Bronchial epithelial cell (primary cell): ENCODE data around the gene COL4A4. TPM values are rescaled to one million over a fixed set of nuclear protein-coding genes. Genes with fewer than 3 reads are reported as not detected.

Experiments
- DNase-seq: peaks from one replicate; pipeline ENCODE4 v3.0.0-alpha.2; 2010; ENCODE audit warnings: low read depth
- FAIRE-seq: peaks from 2 replicates; lab custom pipeline; 2011; peaks lifted over from hg19 to GRCh38; lab: Jason Lieb, UNC
- H3K27me3 ChIP-seq: 2 replicates; pipeline ENCODE4 v1.5.1; 2011; ENCODE audit warnings: low read length; ENCODE audit not compliant: control insufficient read depth, insufficient read depth
- H3K36me3 ChIP-seq: 2 replicates; pipeline ENCODE4 v1.5.1; 2011; ENCODE audit warnings: low read length; ENCODE audit not compliant: control insufficient read depth, insufficient read depth
- H3K4me3 ChIP-seq: 2 replicates; pipeline ENCODE4 v1.5.1; 2011; ENCODE audit warnings: mild to moderate bottlenecking, low read depth, low read length, control low read depth
- CTCF ChIP-seq: IDR thresholded peaks from 2 replicates; pipeline ENCODE4 v1.5.1; 2011; ENCODE audit warnings: mild to moderate bottlenecking, moderate library complexity, low read length, control low read depth, inconsistent platforms; ENCODE audit not compliant: insufficient read depth, severe bottlenecking
- total RNA-seq: library from RNA; depleted of rRNA; stranded (reverse); fragments of >200 nt; gene quantifications from 2 replicates; pipeline ENCODE4 v1.2.1, GENCODE V29; 2014

The COL4A4 gene
- total RNA-seq, 1 donor from 2014 or later: under 0.01 TPM

GRCh38 chr2:227006189-227006897, 157.7 kb downstream of the COL4A4 start:
- TF ChIP-seq CTCF: no peak
- H3K27me3 ChIP-seq: no peaks in the 10 kb centered on the region
- no peak for DNase-seq
- FAIRE-seq: no peak
- H3K4me3 ChIP-seq: no peak overlapping the region
- H3K36me3 ChIP-seq: no peaks in the 10 kb centered on the region

GRCh38 chr2:227004482-227004881, 159.5 kb downstream of the COL4A4 start:
- DNase-seq: no peak
- no peak for FAIRE-seq
- no peak for TF ChIP-seq CTCF
- Histone ChIP-seq H3K36me3 (no peaks in the 10 kb centered on the region), H3K27me3 (no peaks in the 10 kb centered on the region), H3K4me3 (no peak overlapping the region)

GRCh38 chr2:227000123-227000522, 163.9 kb downstream of the COL4A4 start:
- no peak for DNase-seq
- H3K4me3 ChIP-seq: no peak overlapping the region
- TF ChIP-seq CTCF: no peak
- no peaks in the 10 kb centered on the region for H3K27me3 ChIP-seq
- H3K36me3 ChIP-seq: peaks cover 4% of the 10 kb centered on the region
- no peak for FAIRE-seq

GRCh38 chr2:226999661-227000060, 164.3 kb downstream of the COL4A4 start:
- DNase-seq: no peak
- no peak for TF ChIP-seq CTCF

GRCh38 chr2:226995625-226996041, 168.4 kb downstream of the COL4A4 start:
- Histone ChIP-seq H3K36me3 (peaks cover 4% of the 10 kb centered on the region), H3K4me3 (no peak overlapping the region), H3K27me3 (no peaks in the 10 kb centered on the region)
- no peak for TF ChIP-seq CTCF
- DNase-seq: peak; percentile 55
- FAIRE-seq: no peak

More at GRCh38 chr2:226999661-227000060, 164.3 kb downstream of the COL4A4 start:
- FAIRE-seq: no peak
- Histone ChIP-seq H3K4me3 (no peak overlapping the region), H3K36me3 (peaks cover 4% of the 10 kb centered on the region), H3K27me3 (no peaks in the 10 kb centered on the region)

GRCh38 chr2:226994775-226995174, 169.2 kb downstream of the COL4A4 start:
- DNase-seq (no peak), FAIRE-seq (no peak)
- no peak for TF ChIP-seq CTCF
- Histone ChIP-seq H3K36me3 (peaks cover 4% of the 10 kb centered on the region), H3K4me3 (no peak overlapping the region), H3K27me3 (no peaks in the 10 kb centered on the region)
